ENCODE results near the gene GINS2. TPM values are rescaled to one million over a fixed set of nuclear protein-coding genes. Genes with fewer than 3 reads are reported as not detected.

GINS2 gene
- polyA plus RNA-seq, 1 of the 3 experiments (the other 2 are of a cell fraction) = 9.0 TPM

GRCh38 chr16:85696781-85697180 lies 8.0 kb upstream of the GINS2 start:
- no peaks in the 10 kb centered on the region for H3F3A ChIP-seq (replicated peaks; ENCODE audit: insufficient read depth)
- no peaks in the 10 kb centered on the region for H4K20me1 ChIP-seq (ENCODE audit: insufficient read depth)
- 93% methylated on average over 8 of the region's 16 CpGs for whole genome bisulfite sequencing (ENCODE audit: low lambda C conversion rate)
- no peak overlapping the region for H3K27ac ChIP-seq (ENCODE audit: low read depth in 2 of 2, low read length in 1 of 2)
- DNase-seq = no peak
- H3K4me3 ChIP-seq (ENCODE audit: low read depth in 2 of 2, low read length in 1 of 2) = no peak overlapping the region
- H3K4me1 ChIP-seq (ENCODE audit: control insufficient read depth in 1 of 2, insufficient read depth in 2 of 2, low read depth in 1 of 2, low read length in 1 of 2) = peaks cover 0 to 4% of the 10 kb centered on the region in 2 experiments; a peak in 1 of 4 replicates
- H3K4me2 ChIP-seq = no peak overlapping the region
- no peak for TF ChIP-seq CHD2 (IDR thresholded peaks at IDR 0.05; ENCODE audit: low read length, partially characterized antibody)
- TF ChIP-seq JUND (IDR thresholded peaks at IDR 0.05) = no peak
- TF ChIP-seq, protein P1, sequence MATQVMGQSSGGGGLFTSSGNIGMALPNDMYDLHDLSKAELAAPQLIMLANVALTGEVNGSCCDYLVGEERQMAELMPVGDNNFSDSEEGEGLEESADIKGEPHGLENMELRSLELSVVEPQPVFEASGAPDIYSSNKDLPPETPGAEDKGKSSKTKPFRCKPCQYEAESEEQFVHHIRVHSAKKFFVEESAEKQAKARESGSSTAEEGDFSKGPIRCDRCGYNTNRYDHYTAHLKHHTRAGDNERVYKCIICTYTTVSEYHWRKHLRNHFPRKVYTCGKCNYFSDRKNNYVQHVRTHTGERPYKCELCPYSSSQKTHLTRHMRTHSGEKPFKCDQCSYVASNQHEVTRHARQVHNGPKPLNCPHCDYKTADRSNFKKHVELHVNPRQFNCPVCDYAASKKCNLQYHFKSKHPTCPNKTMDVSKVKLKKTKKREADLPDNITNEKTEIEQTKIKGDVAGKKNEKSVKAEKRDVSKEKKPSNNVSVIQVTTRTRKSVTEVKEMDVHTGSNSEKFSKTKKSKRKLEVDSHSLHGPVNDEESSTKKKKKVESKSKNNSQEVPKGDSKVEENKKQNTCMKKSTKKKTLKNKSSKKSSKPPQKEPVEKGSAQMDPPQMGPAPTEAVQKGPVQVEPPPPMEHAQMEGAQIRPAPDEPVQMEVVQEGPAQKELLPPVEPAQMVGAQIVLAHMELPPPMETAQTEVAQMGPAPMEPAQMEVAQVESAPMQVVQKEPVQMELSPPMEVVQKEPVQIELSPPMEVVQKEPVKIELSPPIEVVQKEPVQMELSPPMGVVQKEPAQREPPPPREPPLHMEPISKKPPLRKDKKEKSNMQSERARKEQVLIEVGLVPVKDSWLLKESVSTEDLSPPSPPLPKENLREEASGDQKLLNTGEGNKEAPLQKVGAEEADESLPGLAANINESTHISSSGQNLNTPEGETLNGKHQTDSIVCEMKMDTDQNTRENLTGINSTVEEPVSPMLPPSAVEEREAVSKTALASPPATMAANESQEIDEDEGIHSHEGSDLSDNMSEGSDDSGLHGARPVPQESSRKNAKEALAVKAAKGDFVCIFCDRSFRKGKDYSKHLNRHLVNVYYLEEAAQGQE (IDR thresholded peaks at IDR 0.05; ENCODE audit: low read depth, low read length) = no peak
- TF ChIP-seq EZH2phosphoT487 (IDR thresholded peaks at IDR 0.05; ENCODE audit: borderline replicate concordance, low read depth) = no peak
- no peak for TF ChIP-seq EP300 (IDR thresholded peaks at IDR 0.05; ENCODE audit: borderline replicate concordance in 1 of 2, low read depth in 1 of 2, low read length in 1 of 2)
- no peak for TF ChIP-seq NRF1 (IDR thresholded peaks at IDR 0.05; ENCODE audit: low read depth, low read length)
- no peak for TF ChIP-seq CTCF (IDR thresholded peaks at IDR 0.05)
- no peak for TF ChIP-seq NFIC (IDR thresholded peaks at IDR 0.05; ENCODE audit: borderline replicate concordance)
- TF ChIP-seq, protein P2, sequence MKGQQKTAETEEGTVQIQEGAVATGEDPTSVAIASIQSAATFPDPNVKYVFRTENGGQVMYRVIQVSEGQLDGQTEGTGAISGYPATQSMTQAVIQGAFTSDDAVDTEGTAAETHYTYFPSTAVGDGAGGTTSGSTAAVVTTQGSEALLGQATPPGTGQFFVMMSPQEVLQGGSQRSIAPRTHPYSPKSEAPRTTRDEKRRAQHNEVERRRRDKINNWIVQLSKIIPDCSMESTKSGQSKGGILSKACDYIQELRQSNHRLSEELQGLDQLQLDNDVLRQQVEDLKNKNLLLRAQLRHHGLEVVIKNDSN (IDR thresholded peaks at IDR 0.05; ENCODE audit: borderline replicate concordance, low read depth) = no peak
- no peak for TF ChIP-seq MXI1 (IDR thresholded peaks at IDR 0.05; ENCODE audit: low read depth, low read length)
- no peaks in the 10 kb centered on the region for H3K36me3 ChIP-seq (replicated peaks in 1 of 2; ENCODE audit: control insufficient read depth in 1 of 2, insufficient read depth in 2 of 2, low read length in 1 of 2)
- H3K27me3 ChIP-seq (ENCODE audit: insufficient read depth) = no peaks in the 10 kb centered on the region
- H3K9me3 ChIP-seq = no peaks in the 10 kb centered on the region
- no peaks in the 10 kb centered on the region for H3K79me2 ChIP-seq (ENCODE audit: insufficient read depth)
- no peak overlapping the region for H2AFZ ChIP-seq (ENCODE audit: low read depth)
- ChIA-PET CTCF (interaction anchor here (0.9 to 3.5 kb wide), 3 partner anchors 20 to 39 kb away, joined by 3 to 15 read pairs (median 6); no protein-coding TSS in a partner anchor), POLR2A (no interaction called here)
- H3K9ac ChIP-seq = no peak overlapping the region
- no peaks in the 10 kb centered on the region for H3K9me2 ChIP-seq
